GM12878 (cell line): Measurements from ENCODE around the gene S1PR1. TPM values are rescaled to one million over a fixed set of nuclear protein-coding genes. Genes with fewer than 3 reads are reported as not detected.

Experiments used
- BACH1 ChIP-seq: fragments of 450-650 bp; IDR thresholded peaks from 2 replicates; pipeline ENCODE4 v1.6.1; 2017; ENCODE audit warnings: mild to moderate bottlenecking, borderline replicate concordance
- BCL11A ChIP-seq: IDR thresholded peaks from 2 replicates; pipeline ENCODE4 v1.6.1; 2011; ENCODE audit warnings: low read depth, low read length
- BHLHE40 ChIP-seq, 2 experiments: fragments of 450-650 bp in 1 of 2; IDR thresholded peaks; 2 replicates each; pipeline ENCODE4 v1.6.1; 2011 to 2017; ENCODE audit warnings: low read depth in 2 of 2, borderline replicate concordance in 1 of 2, improper control_type of control experiment in 1 of 2, low read length in 1 of 2, mild to moderate bottlenecking in 1 of 2
- NFIC ChIP-seq: IDR thresholded peaks from 2 replicates; pipeline ENCODE4 v1.6.1; 2012; ENCODE audit warnings: low read depth, mild to moderate bottlenecking, inconsistent platforms, low read length, moderate library complexity
- POU2F2 ChIP-seq: IDR thresholded peaks from 3 replicates; pipeline ENCODE4 v1.6.1; 2011; ENCODE audit warnings: low read depth, mild to moderate bottlenecking, low read length, borderline replicate concordance
- RB1 ChIP-seq: fragments of 450-650 bp; formaldehyde crosslinking; IDR thresholded peaks from 2 replicates; pipeline ENCODE4 v1.6.1; 2017; ENCODE audit warnings: mild to moderate bottlenecking, borderline replicate concordance
- SMAD1 ChIP-seq: fragments of 450-650 bp; IDR thresholded peaks from 2 replicates; pipeline ENCODE4 v1.6.1; 2018; ENCODE audit warnings: mild to moderate bottlenecking, low read depth; ENCODE audit not compliant: partially characterized antibody
- WRNIP1 ChIP-seq: IDR thresholded peaks from 2 replicates; pipeline ENCODE4 v1.6.1; 2011; ENCODE audit warnings: low read depth, low read length, improper control_type of control experiment, borderline replicate concordance
- polyA plus RNA-seq, 11 experiments: library from polyadenylated mRNA; depleted of rRNA in 4 of 11; unstranded in 6 of 11; stranded (reverse) in 5 of 11; fragments of >200 nt; fragmentation: Nextera tagmentation in 4 of 11; fragmentation: Illumina TruSeq in 1 of 11; extraction: Ambion mirVana in 4 of 11; extraction: Trizol in 1 of 11; gene quantifications; 1 replicate in 1 of 11; 2 replicates in 10 of 11; pipeline versions ENCODE4 v1.2.1 to v1.2.3, GENCODE V29; 2011 to 2016; ENCODE audit warnings: inconsistent platforms in 2 of 11, missing spikeins in 2 of 11, low read depth in 1 of 11
- total RNA-seq, 4 experiments: library from RNA; depleted of rRNA in 3 of 4; stranded (reverse); fragments of >200 nt in 3 of 4; fragmentation: Illumina TruSeq in 1 of 4; extraction: Trizol in 1 of 4; gene quantifications; 2 replicates each; pipeline versions ENCODE4 v1.2.1 to v1.2.3, GENCODE V29; 2013 to 2021
- TF ChIP-seq, protein P1 (sequence below): fragments of 450-650 bp; IDR thresholded peaks from 2 replicates; pipeline ENCODE4 v1.6.1; 2017; ENCODE audit warnings: low read depth, mild to moderate bottlenecking, moderate library complexity
- TF ChIP-seq, protein P2 (sequence below): IDR thresholded peaks from 2 replicates; pipeline ENCODE4 v1.6.1; 2011; ENCODE audit warnings: low read depth, mild to moderate bottlenecking, low read length, moderate library complexity, borderline replicate concordance; ENCODE audit errors: extremely low read depth

Gene S1PR1
- total and polyA plus RNA-seq, 10 of the 15 experiments (the other 5 are each of a cell fraction or from before 2014, with no cell fraction given) = 3.8 to 59.4 (median 30.7) TPM

DNA sequence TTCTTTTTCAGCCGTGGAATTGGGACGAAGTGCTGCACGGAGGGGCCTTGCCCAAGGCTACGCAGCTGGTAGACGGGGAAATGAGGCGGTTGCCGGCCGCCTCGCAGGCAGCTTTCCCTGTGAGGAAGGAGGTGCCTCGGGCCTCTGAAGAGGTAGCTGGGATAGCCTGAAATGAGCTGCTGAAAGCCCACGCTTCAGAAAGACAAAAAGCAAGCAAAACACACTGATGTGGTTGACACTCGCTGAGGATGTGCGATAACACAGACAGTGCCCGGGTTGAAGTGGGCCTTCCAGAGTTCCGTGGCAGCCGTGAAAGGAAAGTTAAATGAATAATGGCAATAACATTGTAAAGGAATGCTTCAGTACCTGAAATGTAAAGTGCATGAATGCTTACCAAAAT is 47.2 kb downstream of the S1PR1 start (continued):
- TF ChIP-seq NFIC = no peak
- TF ChIP-seq SMAD1 = no peak
- TF ChIP-seq, protein P1, sequence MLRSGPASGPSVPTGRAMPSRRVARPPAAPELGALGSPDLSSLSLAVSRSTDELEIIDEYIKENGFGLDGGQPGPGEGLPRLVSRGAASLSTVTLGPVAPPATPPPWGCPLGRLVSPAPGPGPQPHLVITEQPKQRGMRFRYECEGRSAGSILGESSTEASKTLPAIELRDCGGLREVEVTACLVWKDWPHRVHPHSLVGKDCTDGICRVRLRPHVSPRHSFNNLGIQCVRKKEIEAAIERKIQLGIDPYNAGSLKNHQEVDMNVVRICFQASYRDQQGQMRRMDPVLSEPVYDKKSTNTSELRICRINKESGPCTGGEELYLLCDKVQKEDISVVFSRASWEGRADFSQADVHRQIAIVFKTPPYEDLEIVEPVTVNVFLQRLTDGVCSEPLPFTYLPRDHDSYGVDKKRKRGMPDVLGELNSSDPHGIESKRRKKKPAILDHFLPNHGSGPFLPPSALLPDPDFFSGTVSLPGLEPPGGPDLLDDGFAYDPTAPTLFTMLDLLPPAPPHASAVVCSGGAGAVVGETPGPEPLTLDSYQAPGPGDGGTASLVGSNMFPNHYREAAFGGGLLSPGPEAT = no peak
- TF ChIP-seq BHLHE40 (IDR thresholded peaks at IDR 0.05; ENCODE audit: borderline replicate concordance in 1 of 2, low read depth in 2 of 2, low read length in 1 of 2) = no peak
- no peak for TF ChIP-seq POU2F2
- TF ChIP-seq BACH1 = no peak
- no peak for TF ChIP-seq RB1
- no peak for TF ChIP-seq BCL11A
- TF ChIP-seq, protein P2, sequence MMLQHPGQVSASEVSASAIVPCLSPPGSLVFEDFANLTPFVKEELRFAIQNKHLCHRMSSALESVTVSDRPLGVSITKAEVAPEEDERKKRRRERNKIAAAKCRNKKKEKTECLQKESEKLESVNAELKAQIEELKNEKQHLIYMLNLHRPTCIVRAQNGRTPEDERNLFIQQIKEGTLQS = no peak
- no peak for TF ChIP-seq WRNIP1
